Measurements from ENCODE around the gene NPAS2. TPM values are rescaled to one million over a fixed set of nuclear protein-coding genes. Genes with fewer than 3 reads are reported as not detected.

Gene NPAS2
- total and polyA plus RNA-seq, 2 donors (not counting 1 experiment from before 2014, with no cell fraction given): 3.6 to 4.9 TPM

DNA sequence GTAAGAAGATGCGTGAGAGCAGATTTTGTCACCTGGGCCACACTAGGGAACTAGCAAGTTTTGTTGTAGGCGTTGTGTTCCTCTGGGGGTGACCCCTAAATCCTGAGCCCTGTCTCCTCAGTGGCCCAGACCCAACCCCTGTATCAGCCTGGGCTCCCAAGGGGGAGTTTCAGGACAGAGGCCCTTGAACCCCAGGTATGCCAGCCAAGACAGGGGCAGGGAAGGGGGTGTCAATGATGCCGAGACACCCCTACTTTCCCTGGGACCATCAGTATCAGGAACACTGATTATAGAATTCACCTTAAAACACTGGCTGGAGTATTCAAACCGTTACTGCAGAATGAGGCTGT, 143.1 kb downstream of the NPAS2 start:
- H3K4me3 ChIP-seq (replicated peaks in 1 of 4; ENCODE audit: control extremely low read depth in 1 of 4, insufficient read depth in 1 of 4, low read depth in 3 of 4, low read length in 4 of 4): no peak overlapping the region
- H3K27me3 ChIP-seq (ENCODE audit: control insufficient read depth, insufficient read depth, low read length): no peaks in the 10 kb centered on the region
- no peaks in the 10 kb centered on the region for H4K20me1 ChIP-seq (ENCODE audit: control insufficient read depth, extremely low read depth, insufficient read depth, low read length)
- H3K79me2 ChIP-seq (ENCODE audit: control insufficient read depth, insufficient read depth, low read length): no peaks in the 10 kb centered on the region
- TF ChIP-seq EZH2 (IDR thresholded peaks at IDR 0.05; ENCODE audit: low read length, missing control alignments): no peak
- TF ChIP-seq, protein P1, sequence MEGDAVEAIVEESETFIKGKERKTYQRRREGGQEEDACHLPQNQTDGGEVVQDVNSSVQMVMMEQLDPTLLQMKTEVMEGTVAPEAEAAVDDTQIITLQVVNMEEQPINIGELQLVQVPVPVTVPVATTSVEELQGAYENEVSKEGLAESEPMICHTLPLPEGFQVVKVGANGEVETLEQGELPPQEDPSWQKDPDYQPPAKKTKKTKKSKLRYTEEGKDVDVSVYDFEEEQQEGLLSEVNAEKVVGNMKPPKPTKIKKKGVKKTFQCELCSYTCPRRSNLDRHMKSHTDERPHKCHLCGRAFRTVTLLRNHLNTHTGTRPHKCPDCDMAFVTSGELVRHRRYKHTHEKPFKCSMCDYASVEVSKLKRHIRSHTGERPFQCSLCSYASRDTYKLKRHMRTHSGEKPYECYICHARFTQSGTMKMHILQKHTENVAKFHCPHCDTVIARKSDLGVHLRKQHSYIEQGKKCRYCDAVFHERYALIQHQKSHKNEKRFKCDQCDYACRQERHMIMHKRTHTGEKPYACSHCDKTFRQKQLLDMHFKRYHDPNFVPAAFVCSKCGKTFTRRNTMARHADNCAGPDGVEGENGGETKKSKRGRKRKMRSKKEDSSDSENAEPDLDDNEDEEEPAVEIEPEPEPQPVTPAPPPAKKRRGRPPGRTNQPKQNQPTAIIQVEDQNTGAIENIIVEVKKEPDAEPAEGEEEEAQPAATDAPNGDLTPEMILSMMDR (conservative IDR thresholded peaks at IDR 0.05 in 1 of 2, IDR thresholded peaks at IDR 0.05 in 1 of 2; ENCODE audit: low read depth in 1 of 2, low read length in 2 of 2): no peak
- no peaks in the 10 kb centered on the region for H3K9me3 ChIP-seq (ENCODE audit: control insufficient read depth, insufficient read depth, low read depth, low read length)
- H3K4me1 ChIP-seq (ENCODE audit: control insufficient read depth, extremely low read depth, insufficient read depth, low read length): peaks cover 1% of the 10 kb centered on the region
- no peak overlapping the region for H3K27ac ChIP-seq (ENCODE audit: insufficient read depth, low read length)
- no peak overlapping the region for H2AFZ ChIP-seq (ENCODE audit: low read length)
- no peak for DNase-seq (ENCODE audit: low read depth in 2 of 2)
- H3K36me3 ChIP-seq (ENCODE audit: control insufficient read depth, insufficient read depth, low read length): no peaks in the 10 kb centered on the region
- no peak overlapping the region for H3K4me2 ChIP-seq (ENCODE audit: extremely low read depth, insufficient read depth, low read length)
- H3K9ac ChIP-seq (ENCODE audit: insufficient read depth, low read length): no peak overlapping the region

DNA sequence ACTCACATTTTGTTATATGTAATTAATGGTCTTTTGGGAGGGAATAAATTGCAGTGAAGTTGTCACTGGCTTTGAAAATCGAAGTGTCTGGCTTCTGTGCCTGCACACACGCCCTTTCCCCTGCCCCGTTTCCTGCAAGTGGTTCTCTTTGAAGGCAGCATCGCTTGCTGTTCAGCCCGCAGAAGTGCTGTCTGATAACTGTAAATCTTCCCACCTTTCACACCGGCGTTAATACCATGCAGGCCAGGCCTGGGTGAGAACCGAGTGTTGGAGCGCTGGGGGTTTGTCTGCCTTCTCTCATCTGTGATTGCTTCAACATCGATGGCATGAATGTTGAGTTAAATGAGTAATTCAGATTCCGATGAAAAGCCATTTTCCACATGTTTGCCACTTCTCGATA, 144.3 kb downstream of the NPAS2 start:
- Histone ChIP-seq H3K9ac (ENCODE audit: insufficient read depth, low read length) (no peak overlapping the region), H2AFZ (ENCODE audit: low read length) (no peak overlapping the region), H3K4me1 (ENCODE audit: control insufficient read depth, extremely low read depth, insufficient read depth, low read length) (no peaks in the 10 kb centered on the region), H3K4me3 (replicated peaks in 1 of 4; ENCODE audit: control extremely low read depth in 1 of 4, insufficient read depth in 1 of 4, low read depth in 3 of 4, low read length in 4 of 4) (no peak overlapping the region), H3K27me3 (ENCODE audit: control insufficient read depth, insufficient read depth, low read length) (no peaks in the 10 kb centered on the region), H3K9me3 (ENCODE audit: control insufficient read depth, insufficient read depth, low read depth, low read length) (no peaks in the 10 kb centered on the region), H3K79me2 (ENCODE audit: control insufficient read depth, insufficient read depth, low read length) (no peaks in the 10 kb centered on the region), H3K27ac (ENCODE audit: insufficient read depth, low read length) (no peak overlapping the region), H4K20me1 (ENCODE audit: control insufficient read depth, extremely low read depth, insufficient read depth, low read length) (no peaks in the 10 kb centered on the region), H3K36me3 (ENCODE audit: control insufficient read depth, insufficient read depth, low read length) (no peaks in the 10 kb centered on the region), H3K4me2 (ENCODE audit: extremely low read depth, insufficient read depth, low read length) (no peak overlapping the region)
- DNase-seq (ENCODE audit: low read depth in 2 of 2): no peak
- TF ChIP-seq EZH2 (IDR thresholded peaks at IDR 0.05; ENCODE audit: low read length, missing control alignments): no peak
- TF ChIP-seq, protein P1 (conservative IDR thresholded peaks at IDR 0.05 in 1 of 2, IDR thresholded peaks at IDR 0.05 in 1 of 2; ENCODE audit: low read depth in 1 of 2, low read length in 2 of 2): no peak

DNA sequence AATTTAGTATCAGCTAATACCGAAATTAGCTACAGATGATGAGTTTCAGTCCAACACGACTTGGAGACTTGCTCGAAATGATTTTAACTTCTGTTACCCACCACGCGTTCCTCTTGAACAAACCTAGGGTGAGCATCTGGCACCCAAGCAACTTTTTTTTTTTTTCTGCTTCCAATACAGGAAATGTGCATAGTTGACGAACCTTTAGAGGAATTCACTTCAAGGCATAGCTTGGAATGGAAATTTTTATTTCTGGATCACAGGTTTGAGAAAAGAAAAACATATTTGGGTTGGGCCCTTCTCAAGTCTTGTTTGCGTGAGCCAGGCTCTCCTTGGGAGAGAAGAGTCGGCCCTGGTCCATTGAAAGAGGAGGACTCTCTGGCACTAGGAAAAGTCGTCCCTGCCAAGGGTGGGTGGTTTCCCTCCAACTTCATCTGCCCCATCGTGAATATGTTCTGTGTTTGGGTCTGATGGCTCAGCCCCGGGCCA, 144.8 kb downstream of the NPAS2 start:
- Histone ChIP-seq H4K20me1 (ENCODE audit: control insufficient read depth, extremely low read depth, insufficient read depth, low read length) (no peaks in the 10 kb centered on the region), H3K9ac (ENCODE audit: insufficient read depth, low read length) (no peak overlapping the region), H3K27me3 (ENCODE audit: control insufficient read depth, insufficient read depth, low read length) (no peaks in the 10 kb centered on the region), H3K4me2 (ENCODE audit: extremely low read depth, insufficient read depth, low read length) (no peak overlapping the region), H3K36me3 (ENCODE audit: control insufficient read depth, insufficient read depth, low read length) (no peaks in the 10 kb centered on the region), H2AFZ (ENCODE audit: low read length) (no peak overlapping the region), H3K27ac (ENCODE audit: insufficient read depth, low read length) (no peak overlapping the region), H3K9me3 (ENCODE audit: control insufficient read depth, insufficient read depth, low read depth, low read length) (no peaks in the 10 kb centered on the region), H3K4me3 (replicated peaks in 1 of 4; ENCODE audit: control extremely low read depth in 1 of 4, insufficient read depth in 1 of 4, low read depth in 3 of 4, low read length in 4 of 4) (no peak overlapping the region), H3K79me2 (ENCODE audit: control insufficient read depth, insufficient read depth, low read length) (no peaks in the 10 kb centered on the region), H3K4me1 (ENCODE audit: control insufficient read depth, extremely low read depth, insufficient read depth, low read length) (no peaks in the 10 kb centered on the region)
- no peak for DNase-seq (ENCODE audit: low read depth in 2 of 2)
- TF ChIP-seq EZH2 (IDR thresholded peaks at IDR 0.05; ENCODE audit: low read length, missing control alignments): no peak
- TF ChIP-seq, protein P1 (conservative IDR thresholded peaks at IDR 0.05 in 1 of 2, IDR thresholded peaks at IDR 0.05 in 1 of 2; ENCODE audit: low read depth in 1 of 2, low read length in 2 of 2): no peak
